Thoracic aorta (tissue), 2 donors: Measurements from ENCODE around the gene ZCCHC9. TPM values are rescaled to one million over a fixed set of nuclear protein-coding genes. Genes with fewer than 3 reads are reported as not detected.

ENCODE experiments used
- ATAC-seq: fragments of 150-250 bp; one replicate; pipeline ENCODE4 v1.8.0; 2017; ENCODE audit warnings: low read depth; ENCODE audit not compliant: insufficient number of reproducible peaks, low FRiP score
- DNase-seq: peaks from one replicate; pipeline ENCODE4 v3.0.0-alpha.2; 2020; ENCODE audit warnings: low spot score
- H3K27ac ChIP-seq, 2 donors: fragments of 200-600 bp; sonication (generic); 1 replicate in 1 of 2; 2 replicates in 1 of 2; pipeline ENCODE4 v1.5.1; 2016; ENCODE audit warnings: mild to moderate bottlenecking in 2 of 2, moderate library complexity in 2 of 2
- H3K27me3 ChIP-seq: fragments of 200-600 bp; sonication (generic); replicated peaks from 2 replicates; pipeline ENCODE4 v1.6.0; 2016; ENCODE audit warnings: mild to moderate bottlenecking; ENCODE audit not compliant: insufficient read depth
- H3K36me3 ChIP-seq: fragments of 200-600 bp; sonication (generic); one replicate; pipeline ENCODE4 v1.5.1; 2016
- H3K4me1 ChIP-seq, 2 donors: fragments of 200-600 bp; sonication (generic); 1 replicate in 1 of 2; 2 replicates in 1 of 2; pipeline versions ENCODE4 v1.5.1 to v1.6.0; 2016; ENCODE audit warnings: low read depth in 2 of 2, mild to moderate bottlenecking in 1 of 2; ENCODE audit not compliant: control insufficient read depth in 1 of 2
- H3K4me3 ChIP-seq: fragments of 200-600 bp; sonication (generic); 2 replicates; pipeline ENCODE4 v1.5.1; 2016; ENCODE audit warnings: mild to moderate bottlenecking
- H3K9me3 ChIP-seq: fragments of 200-600 bp; sonication (generic); 2 replicates; pipeline ENCODE4 v1.5.1; 2016
- CTCF ChIP-seq: fragments of 200-600 bp; sonication (generic); IDR thresholded peaks from one replicate; pipeline ENCODE4 v1.5.1; 2019; ENCODE audit warnings: antibody characterized with exemption
- total RNA-seq, 2 donors: library from RNA; depleted of rRNA; stranded (reverse); fragments of >200 nt; gene quantifications; one replicate each; pipeline versions ENCODE4 v1.1.0 to v1.2.3, GENCODE V29; 2016

ZCCHC9 gene
- total RNA-seq, 2 donors from 2014 or later = 4.9 to 22.1 TPM

- Histone ChIP-seq H3K9me3 (no peaks in the 10 kb centered on the region), H3K27ac (no peak overlapping the region)
- ATAC-seq = no peak
Observed at GRCh38 chr5:81315336-81315735, 13.9 kb downstream of the ZCCHC9 start.

GRCh38 chr5:81315830-81316229 is 14.4 kb downstream of the ZCCHC9 start:
- H3K9me3 ChIP-seq = no peaks in the 10 kb centered on the region
- DNase-seq (no peak), ATAC-seq (no peak)
- no peak for TF ChIP-seq CTCF
- peaks cover 23% of the 10 kb centered on the region for H3K36me3 ChIP-seq
- H3K4me1 ChIP-seq = no peaks in the 10 kb centered on the region
- H3K27ac ChIP-seq = no peak overlapping the region
- H3K4me3 ChIP-seq = no peak overlapping the region
- no peaks in the 10 kb centered on the region for H3K27me3 ChIP-seq

More at GRCh38 chr5:81315336-81315735, 13.9 kb downstream of the ZCCHC9 start:
- no peak for TF ChIP-seq CTCF
- no peaks in the 10 kb centered on the region for H3K4me1 ChIP-seq
- H3K27me3 ChIP-seq = no peaks in the 10 kb centered on the region
- DNase-seq = no peak
- no peak overlapping the region for H3K4me3 ChIP-seq
- peaks cover 28% of the 10 kb centered on the region for H3K36me3 ChIP-seq

GRCh38 chr5:81316571-81316970 is 15.2 kb downstream of the ZCCHC9 start:
- Histone ChIP-seq H3K36me3 (peaks cover 16% of the 10 kb centered on the region), H3K27ac (no peak overlapping the region), H3K4me1 (no peaks in the 10 kb centered on the region), H3K27me3 (no peaks in the 10 kb centered on the region), H3K4me3 (no peak overlapping the region), H3K9me3 (no peaks in the 10 kb centered on the region)
- DNase-seq (no peak), ATAC-seq (no peak)
- TF ChIP-seq CTCF = no peak

- no peak for ATAC-seq
- H3K27ac ChIP-seq = no peak overlapping the region
- no peak for DNase-seq
- H3K27me3 ChIP-seq = no peaks in the 10 kb centered on the region
- no peak for TF ChIP-seq CTCF
- peaks cover 6% of the 10 kb centered on the region for H3K36me3 ChIP-seq
- H3K4me3 ChIP-seq = no peak overlapping the region
- H3K9me3 ChIP-seq = no peaks in the 10 kb centered on the region
- no peaks in the 10 kb centered on the region for H3K4me1 ChIP-seq
Observed at GRCh38 chr5:81317536-81317935, 16.1 kb downstream of the ZCCHC9 start.

- no peak overlapping the region for H3K4me3 ChIP-seq
- no peak for DNase-seq
- H3K36me3 ChIP-seq = no peaks in the 10 kb centered on the region
- H3K27ac ChIP-seq = no peak overlapping the region
- H3K9me3 ChIP-seq = no peaks in the 10 kb centered on the region
- H3K4me1 ChIP-seq = no peaks in the 10 kb centered on the region
- TF ChIP-seq CTCF = no peak
- no peaks in the 10 kb centered on the region for H3K27me3 ChIP-seq
- ATAC-seq = no peak
Observed at GRCh38 chr5:81326554-81326953, 25.2 kb downstream of the ZCCHC9 start.
